ENCODE data around the gene SSB. TPM values are rescaled to one million over a fixed set of nuclear protein-coding genes. Genes with fewer than 3 reads are reported as not detected.
"Not testable (repeated sequence)": the region's sequence is repeated elsewhere in the genome, so short reads cannot be mapped to it uniquely, and the experiment has no call there.

SSB gene
- total and polyA plus RNA-seq, 2 of the 4 experiments (the other 2 are of a cell fraction) = 41.2 to 75.5 TPM

DNA sequence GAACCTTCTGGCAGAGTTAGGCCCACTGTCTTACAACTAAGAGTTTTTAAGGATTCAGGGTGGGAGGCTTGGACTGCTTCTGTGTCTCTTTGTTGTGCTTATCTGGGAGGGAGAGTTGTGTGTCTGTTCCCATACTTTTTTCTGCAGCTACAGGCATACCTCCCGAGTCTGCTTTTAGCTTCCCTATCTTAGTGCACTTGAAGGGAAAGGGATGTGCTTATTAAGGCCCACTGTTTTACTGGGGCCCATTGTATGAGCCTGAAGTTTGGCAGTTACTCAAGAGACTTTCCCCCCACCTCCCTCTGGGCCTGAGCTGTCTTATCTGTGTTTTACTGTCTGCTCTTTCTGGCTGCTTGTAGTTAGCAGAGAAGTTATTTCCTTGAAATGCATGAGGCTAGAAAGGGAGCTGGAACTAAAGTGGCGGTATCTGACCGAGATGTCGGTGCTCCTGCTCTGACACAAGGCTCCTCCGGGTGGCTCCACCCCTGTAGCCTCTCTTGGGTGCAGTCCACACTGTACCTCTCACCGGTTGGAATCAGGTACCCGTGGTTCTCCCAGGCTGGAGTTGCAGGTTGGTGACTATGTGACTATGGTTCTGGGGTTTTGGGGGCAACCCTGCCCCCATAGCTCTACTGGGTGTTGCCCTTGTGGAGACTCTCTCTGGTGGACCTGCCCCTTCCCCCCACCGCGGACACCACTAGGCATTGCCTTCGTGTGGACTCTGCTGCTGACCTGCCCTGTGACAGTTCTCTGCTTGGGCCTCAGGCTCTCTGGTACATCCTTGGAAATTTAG lies 41.5 kb downstream of the SSB start (continued):
- TF ChIP-seq, protein P1, sequence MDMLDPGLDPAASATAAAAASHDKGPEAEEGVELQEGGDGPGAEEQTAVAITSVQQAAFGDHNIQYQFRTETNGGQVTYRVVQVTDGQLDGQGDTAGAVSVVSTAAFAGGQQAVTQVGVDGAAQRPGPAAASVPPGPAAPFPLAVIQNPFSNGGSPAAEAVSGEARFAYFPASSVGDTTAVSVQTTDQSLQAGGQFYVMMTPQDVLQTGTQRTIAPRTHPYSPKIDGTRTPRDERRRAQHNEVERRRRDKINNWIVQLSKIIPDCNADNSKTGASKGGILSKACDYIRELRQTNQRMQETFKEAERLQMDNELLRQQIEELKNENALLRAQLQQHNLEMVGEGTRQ (IDR thresholded peaks at IDR 0.05; ENCODE audit: low read depth, low read length) = no peak

DNA sequence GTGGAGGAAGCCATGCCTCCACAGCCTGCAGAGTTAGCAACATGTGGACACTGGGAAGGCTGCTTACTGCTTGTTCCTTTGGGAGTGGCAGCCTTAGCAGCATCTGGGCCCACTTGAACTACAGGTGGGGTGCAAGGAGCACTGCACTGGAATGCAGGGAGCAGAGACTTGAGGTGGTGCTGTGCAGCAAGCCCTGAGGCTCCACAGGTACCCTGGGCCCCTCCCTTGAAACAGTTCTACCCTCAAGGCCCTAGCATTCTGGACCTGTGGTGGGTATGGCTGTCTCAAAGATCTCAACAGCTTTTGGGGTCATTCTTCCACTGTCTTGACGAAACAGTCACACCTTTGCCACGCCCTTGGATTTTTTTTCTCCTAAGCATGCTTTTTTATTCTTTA lies 42.1 kb downstream of the SSB start:
- ATAC-seq (ENCODE audit: low read depth) = no peak
- intact Hi-C loops (cut with micrococcal nuclease) (no loop called here), dilution Hi-C loops (cut with HindIII; ENCODE audit: low sequenced_read_pairs, unreplicated experiment) (no loop called here), in situ Hi-C loops (cut with MboI; ENCODE audit: low sequenced_read_pairs) (no loop called here)
- TF ChIP-seq RFX5 (IDR thresholded peaks at IDR 0.05; ENCODE audit: low read depth, low read length) = no peak
- TF ChIP-seq RAD21 (IDR thresholded peaks at IDR 0.05; ENCODE audit: low read length) = no peak
- no peak for TF ChIP-seq SMC3 (IDR thresholded peaks at IDR 0.05; ENCODE audit: low read depth, low read length)
- TF ChIP-seq MAFK (IDR thresholded peaks at IDR 0.05; ENCODE audit: low read depth, low read length) = no peak
- no peak overlapping the region for H3K18ac ChIP-seq (ENCODE audit: low read depth, low read length)
- no peak overlapping the region for H3K14ac ChIP-seq (replicated peaks; ENCODE audit: low read depth, low read length)
- H4K91ac ChIP-seq (ENCODE audit: insufficient read depth, low read depth, low read length) = no peak overlapping the region
- no peak overlapping the region for H3K27ac ChIP-seq (ENCODE audit: insufficient read depth, low read length)
- 0 out of 2 replicates have a peak, but pooled peaks cover 2% of the 10 kb centered on the region for H3K36me3 ChIP-seq (ENCODE audit: control insufficient read depth, insufficient read depth, low read length)
- H2BK20ac ChIP-seq (ENCODE audit: low read depth, low read length) = no peak overlapping the region
- no peak overlapping the region for H2AK9ac ChIP-seq (replicated peaks; ENCODE audit: low read depth, low read length, poor library complexity)
- no peak overlapping the region for H2AFZ ChIP-seq (replicated peaks; ENCODE audit: low read length, poor library complexity)
- H2BK120ac ChIP-seq (ENCODE audit: low read depth, low read length) = no peak overlapping the region
- H3K4me3 ChIP-seq (ENCODE audit: insufficient read depth, low read depth, low read length) = no peak overlapping the region
- BruUV-seq (replicated peaks) = no TSS peak
- no peak overlapping the region for H3K9ac ChIP-seq (ENCODE audit: low read depth, low read length)
- WGBS, 2 experiments (ENCODE audit: extremely low coverage in 2 of 2, insufficient read length in 1 of 2) = no CpG with 5 or more reads among the region's 2 CpGs
- no peaks in the 10 kb centered on the region for H3K9me3 ChIP-seq (ENCODE audit: control insufficient read depth, insufficient read depth, low read length)
- peaks cover 23% of the 10 kb centered on the region for H4K20me1 ChIP-seq (ENCODE audit: insufficient read depth, low read length)
- POLR2A ChIA-PET (ENCODE audit: unreplicated experiment) = no interaction called here
- no peak overlapping the region for H4K8ac ChIP-seq (ENCODE audit: low read depth in 2 of 2, low read length in 2 of 2)
- H3K4me2 ChIP-seq (ENCODE audit: low read depth, low read length) = no peak overlapping the region
- peaks cover 9% of the 10 kb centered on the region for H3K9me1 ChIP-seq (ENCODE audit: insufficient read depth, low read length)
- CTCF ChIA-PET = interaction anchor here (0.6 kb wide), 1 partner anchor 38 kb away, joined by 5 read pairs; no protein-coding TSS in a partner anchor
- DNase-seq = no peak
- no peak overlapping the region for H3K56ac ChIP-seq (ENCODE audit: extremely low read depth, insufficient read depth, low read length)
- H2AK5ac ChIP-seq (ENCODE audit: low read depth, low read length) = no peak overlapping the region
- no peak overlapping the region for H3K4ac ChIP-seq (ENCODE audit: low read depth, low read length)
- H2BK15ac ChIP-seq (ENCODE audit: low read depth, low read length) = no peak overlapping the region
- no peaks in the 10 kb centered on the region for H3K4me1 ChIP-seq (ENCODE audit: control insufficient read depth, insufficient read depth, low read length)
- no peaks in the 10 kb centered on the region for H3K27me3 ChIP-seq (ENCODE audit: control insufficient read depth, insufficient read depth, low read length)
- H3K23ac ChIP-seq (ENCODE audit: low read depth, low read length) = no peak overlapping the region
- no peak overlapping the region for H2BK5ac ChIP-seq (ENCODE audit: low read depth, low read length, poor library complexity, severe bottlenecking)
- peaks cover 8 to 40% of the 10 kb centered on the region in 2 experiments for H3K79me1 ChIP-seq (ENCODE audit: low read depth in 1 of 2, low read length in 2 of 2)
- H4K5ac ChIP-seq (ENCODE audit: low read depth, low read length) = no peak overlapping the region

DNA sequence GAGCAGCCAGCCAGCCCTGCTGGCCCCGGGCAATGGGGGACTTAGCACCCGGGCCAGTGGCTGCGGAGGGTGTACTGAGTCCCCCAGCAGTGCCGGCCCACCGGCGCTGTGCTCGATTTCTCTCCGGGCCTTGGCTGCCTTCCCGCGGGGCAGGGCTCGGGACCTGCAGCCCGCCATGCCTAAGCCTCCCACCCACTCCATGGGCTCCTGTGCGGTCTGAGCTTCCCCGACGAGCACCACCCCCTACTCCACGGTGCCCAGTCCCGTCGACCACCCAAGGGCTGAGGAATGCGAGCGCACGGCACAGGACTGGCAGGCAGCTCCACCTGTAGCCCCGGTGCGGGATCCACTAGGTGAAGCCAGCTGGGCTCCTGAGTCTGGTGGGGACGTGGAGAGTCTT lies 43.0 kb downstream of the SSB start:
- intact Hi-C loops (cut with micrococcal nuclease); H3K4me3 ChIP-seq (ENCODE audit: insufficient read depth, low read depth, low read length); ATAC-seq (ENCODE audit: low read depth); H3K27me3 ChIP-seq (ENCODE audit: control insufficient read depth, insufficient read depth, low read length); H3K4me2 ChIP-seq (ENCODE audit: low read depth, low read length); H2AK9ac ChIP-seq (replicated peaks; ENCODE audit: low read depth, low read length, poor library complexity); H3K18ac ChIP-seq (ENCODE audit: low read depth, low read length); H4K91ac ChIP-seq (ENCODE audit: insufficient read depth, low read depth, low read length); H3K23ac ChIP-seq (ENCODE audit: low read depth, low read length); dilution Hi-C loops (cut with HindIII; ENCODE audit: low sequenced_read_pairs, unreplicated experiment); CTCF ChIA-PET; POLR2A ChIA-PET (ENCODE audit: unreplicated experiment); BruUV-seq (replicated peaks); in situ Hi-C loops (cut with MboI; ENCODE audit: low sequenced_read_pairs); H3K14ac ChIP-seq (replicated peaks; ENCODE audit: low read depth, low read length); H3K9me1 ChIP-seq (ENCODE audit: insufficient read depth, low read length); H4K8ac ChIP-seq (ENCODE audit: low read depth in 2 of 2, low read length in 2 of 2); H3K4ac ChIP-seq (ENCODE audit: low read depth, low read length); H2AFZ ChIP-seq (replicated peaks; ENCODE audit: low read length, poor library complexity); DNase-seq; H2BK20ac ChIP-seq (ENCODE audit: low read depth, low read length); H4K5ac ChIP-seq (ENCODE audit: low read depth, low read length); H3K4me1 ChIP-seq (ENCODE audit: control insufficient read depth, insufficient read depth, low read length); H3K9me3 ChIP-seq (ENCODE audit: control insufficient read depth, insufficient read depth, low read length); H3K56ac ChIP-seq (ENCODE audit: extremely low read depth, insufficient read depth, low read length); H3K36me3 ChIP-seq (ENCODE audit: control insufficient read depth, insufficient read depth, low read length); H3K27ac ChIP-seq (ENCODE audit: insufficient read depth, low read length); H3K9ac ChIP-seq (ENCODE audit: low read depth, low read length); H2BK120ac ChIP-seq (ENCODE audit: low read depth, low read length); H2AK5ac ChIP-seq (ENCODE audit: low read depth, low read length); H2BK5ac ChIP-seq (ENCODE audit: low read depth, low read length, poor library complexity, severe bottlenecking); H2BK15ac ChIP-seq (ENCODE audit: low read depth, low read length): not testable (repeated sequence)
- no CpG with 5 or more reads among the region's 24 CpGs for WGBS, 2 experiments (ENCODE audit: extremely low coverage in 2 of 2, insufficient read length in 1 of 2)
- Histone ChIP-seq H3K79me1 (ENCODE audit: low read depth in 1 of 2, low read length in 2 of 2) (peaks cover 5 to 37% of the 10 kb centered on the region in 2 experiments), H4K20me1 (ENCODE audit: insufficient read depth, low read length) (peaks cover 21% of the 10 kb centered on the region)

All from IMR-90 (cell line).